NCI-H1694 treated with DMSO at 0.1 percent for 48 hours (cell line): ENCODE data around the gene PLET1.

Experiments used
- DNase-seq: peaks from one replicate; lab custom pipeline; 2025; lab: John Stamatoyannopoulos, UW

PLET1 gene, protein sequence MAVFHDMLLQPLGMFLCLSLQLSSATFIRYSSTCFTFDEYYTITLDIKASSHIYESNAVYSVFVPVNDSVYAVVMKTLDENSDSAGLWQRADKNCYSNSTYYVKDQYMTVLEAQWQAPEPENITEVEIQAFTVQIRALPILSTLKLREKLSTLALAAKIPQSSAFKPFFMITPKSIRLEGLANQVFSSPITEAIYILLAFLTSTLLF

DNA sequence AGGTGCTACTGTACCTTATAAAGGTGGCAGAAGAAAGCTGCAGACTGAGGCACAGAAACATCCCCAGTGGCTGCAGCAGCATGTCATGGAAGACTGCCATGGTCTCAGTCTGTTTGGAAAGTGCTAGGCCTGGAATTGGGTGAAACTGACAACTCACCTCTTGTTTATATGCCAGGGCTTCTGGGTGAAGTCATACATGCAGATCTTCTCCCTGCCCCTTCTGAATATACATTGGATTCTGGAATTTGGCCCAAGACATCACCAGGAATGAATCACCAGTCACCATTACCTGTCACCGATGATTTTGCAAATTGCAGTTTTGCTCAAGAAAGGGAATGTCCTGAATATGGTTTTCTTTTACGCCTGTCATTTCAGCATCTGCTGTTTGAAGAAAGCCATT lies at the start of gene PLET1:
Gene PLET1 (minus strand): TSS at position 371 of the 400 bp plus-strand sequence. CDS start 271 bp downstream, at position 100.
- no peak for DNase-seq

DNA sequence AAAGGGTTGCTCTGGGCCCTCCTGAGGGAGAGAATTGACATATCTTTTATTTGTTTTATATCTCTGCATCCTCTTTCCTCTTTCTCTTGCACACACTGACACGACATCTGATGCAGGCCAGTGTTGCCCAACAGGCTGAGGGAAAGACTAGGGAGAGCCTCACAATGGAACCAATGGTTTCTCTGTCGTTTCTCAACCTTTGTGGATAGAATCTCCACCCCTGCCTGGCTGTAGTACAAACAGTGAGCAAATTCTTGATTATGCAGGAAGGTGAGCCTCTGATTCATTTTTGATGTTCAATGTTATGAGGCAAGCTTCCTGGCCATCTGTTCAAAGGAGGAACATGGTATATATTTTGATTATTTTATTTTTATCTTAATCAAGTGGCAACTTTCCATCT lies 49.8 kb upstream of the PLET1 start:
- no peak for DNase-seq

DNA sequence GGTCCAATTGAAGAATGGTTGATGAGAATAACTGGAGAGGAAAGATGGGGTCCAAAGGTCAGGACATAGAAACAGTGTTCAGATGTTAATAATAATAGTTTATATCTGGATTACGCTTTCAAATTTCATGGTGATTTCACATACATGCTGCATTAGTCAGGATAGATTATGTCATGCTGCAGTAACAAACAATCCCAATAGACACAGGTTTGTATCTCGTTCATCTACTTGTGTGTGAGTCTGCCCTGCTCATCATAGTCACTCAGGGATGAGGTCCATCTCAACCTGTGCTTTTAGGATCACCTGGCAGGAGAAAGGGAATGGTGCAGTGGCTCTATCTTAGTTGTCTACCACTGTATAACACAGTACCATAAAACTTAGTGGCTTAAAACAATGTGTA lies 48.0 kb upstream of the PLET1 start:
- DNase-seq: no peak

DNA sequence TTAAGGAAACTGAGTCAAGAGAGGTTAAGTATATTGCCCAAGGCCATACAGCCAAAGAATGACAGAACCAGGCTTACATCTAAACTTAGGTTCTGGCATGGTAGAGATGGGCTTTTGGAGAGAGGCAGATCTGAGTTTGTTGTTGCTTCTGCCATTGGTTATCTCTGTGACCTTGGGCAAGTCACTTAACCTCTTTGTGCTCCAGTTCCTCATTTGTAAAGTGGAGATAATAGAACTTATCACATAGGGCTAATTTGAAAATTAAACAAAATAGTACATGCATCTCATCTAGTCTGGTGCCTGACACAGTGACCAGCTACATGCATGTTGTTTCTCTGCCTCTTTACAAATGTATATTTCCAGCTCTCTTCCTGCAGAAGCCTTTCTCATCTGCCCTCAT lies 47.0 kb upstream of the PLET1 start:
- no peak for DNase-seq

DNA sequence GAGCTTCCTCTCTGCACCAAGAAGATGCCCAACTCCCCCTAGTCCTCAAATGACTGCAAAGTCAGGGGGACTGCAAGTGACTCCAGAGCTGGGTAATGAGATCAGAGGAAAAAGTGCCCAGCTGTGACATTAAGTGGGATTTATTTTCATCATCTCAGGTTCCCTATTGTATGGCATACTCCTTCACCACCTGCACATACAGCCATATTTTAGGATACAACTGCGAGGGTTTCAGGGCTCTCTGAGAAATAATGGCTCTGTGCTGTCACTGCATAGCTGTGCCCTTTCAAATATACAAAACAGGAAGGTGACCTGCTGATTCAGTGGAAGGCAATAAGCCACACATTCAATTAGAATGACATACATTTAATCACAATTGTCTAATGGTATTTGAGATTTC lies 45.6 kb upstream of the PLET1 start:
- no peak for DNase-seq

DNA sequence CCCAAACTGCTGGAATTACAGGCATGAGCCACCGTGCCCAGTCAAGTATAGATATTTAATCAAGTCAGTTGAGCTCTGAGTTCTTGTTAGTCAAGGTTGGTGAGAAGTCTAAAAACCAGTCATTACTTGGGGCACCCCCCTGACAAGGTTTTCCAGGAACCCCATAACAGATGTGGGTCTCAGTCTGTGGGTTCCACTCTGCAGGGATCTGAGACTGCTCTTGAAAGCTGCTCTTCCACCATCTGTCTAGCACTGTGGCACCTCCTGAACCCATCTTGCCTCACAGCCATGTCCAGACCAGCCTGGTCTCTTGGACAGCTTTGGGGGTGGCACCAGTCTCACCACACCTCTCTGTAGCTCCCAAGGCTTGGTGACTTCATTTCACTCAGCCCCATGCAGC lies 44.3 kb upstream of the PLET1 start:
- DNase-seq: no peak

DNA sequence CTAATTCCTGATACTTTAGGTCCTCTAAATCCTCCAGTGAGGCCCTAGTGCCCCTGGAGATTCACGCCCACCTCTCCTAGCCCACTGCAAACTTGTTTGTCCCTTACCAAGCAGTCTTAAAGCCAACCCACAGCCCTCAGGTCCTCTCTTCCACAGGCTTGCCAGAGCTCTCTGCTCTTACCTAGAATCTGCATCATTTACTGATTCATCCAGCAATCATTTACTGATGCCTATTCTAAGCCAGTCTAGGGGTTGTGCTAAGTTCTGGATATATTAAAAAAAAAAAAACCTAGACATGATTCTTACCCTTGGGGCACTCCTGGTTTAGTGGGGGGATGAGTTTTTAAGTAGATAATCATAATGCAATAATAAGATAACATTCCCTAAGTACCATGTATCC lies 43.0 kb upstream of the PLET1 start:
- no peak for DNase-seq

DNA sequence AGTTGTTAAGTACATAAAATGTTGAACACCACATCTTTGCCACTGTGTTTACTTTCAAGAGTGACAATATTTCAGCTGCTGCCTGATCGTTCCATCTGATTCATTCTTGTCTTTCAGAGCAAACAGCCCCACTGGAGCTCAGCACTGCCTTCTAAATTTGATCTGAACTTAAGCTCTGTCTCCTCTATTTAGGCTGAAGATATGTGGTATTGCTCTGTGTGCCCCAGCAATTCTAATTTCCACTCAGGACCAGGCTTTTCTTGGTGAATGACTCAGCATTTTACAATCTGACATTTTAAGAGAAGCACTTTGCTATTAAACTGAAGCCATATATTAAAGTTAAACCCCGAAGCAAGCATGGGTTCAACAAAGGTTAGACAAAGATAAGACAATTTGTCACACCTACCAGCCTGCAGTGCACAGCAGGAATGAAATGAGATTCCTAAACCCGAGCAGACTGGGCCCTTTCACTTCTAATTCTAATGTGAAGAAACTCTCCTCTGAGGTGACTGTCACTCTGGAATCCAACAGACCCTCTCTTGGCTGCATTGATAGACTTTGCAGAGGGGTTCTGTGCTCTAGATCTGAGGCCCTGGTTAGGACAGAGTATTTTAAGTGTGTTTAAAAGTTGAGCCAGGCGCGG lies 41.7 kb upstream of the PLET1 start:
- no peak for DNase-seq

DNA sequence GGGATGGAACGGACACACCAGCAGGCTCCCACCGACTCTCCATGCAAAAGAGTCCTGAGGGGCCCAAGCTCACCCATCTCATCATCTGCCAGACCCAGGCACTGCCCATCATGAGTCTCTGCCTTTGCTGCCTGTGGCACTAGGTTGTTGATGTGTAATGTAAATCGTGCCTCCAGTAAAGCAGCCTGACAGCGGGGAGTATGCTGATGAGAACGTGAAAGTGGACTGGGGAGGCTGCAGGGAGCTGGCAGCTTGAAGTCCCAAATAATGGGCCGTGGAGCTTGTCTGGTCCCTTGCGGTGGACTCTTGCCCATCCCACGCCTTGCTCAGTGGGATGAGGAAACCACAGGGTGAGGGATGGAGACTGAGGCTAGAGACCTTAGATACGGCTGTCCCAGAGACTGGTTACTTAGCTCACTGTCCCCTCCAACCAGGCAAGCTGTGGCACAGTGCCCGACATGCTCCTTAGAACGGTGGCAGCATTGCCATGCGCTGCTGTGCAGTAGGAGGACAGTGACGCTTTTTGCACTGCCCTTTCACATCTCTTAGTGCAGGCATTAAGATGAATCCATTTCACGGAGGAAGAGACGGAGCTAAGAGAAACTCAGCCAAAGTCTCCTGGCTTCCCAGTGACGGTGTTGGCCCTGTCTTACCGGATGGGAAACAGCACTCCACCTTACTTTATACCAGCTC lies 39.6 kb upstream of the PLET1 start:
- no peak for DNase-seq

DNA sequence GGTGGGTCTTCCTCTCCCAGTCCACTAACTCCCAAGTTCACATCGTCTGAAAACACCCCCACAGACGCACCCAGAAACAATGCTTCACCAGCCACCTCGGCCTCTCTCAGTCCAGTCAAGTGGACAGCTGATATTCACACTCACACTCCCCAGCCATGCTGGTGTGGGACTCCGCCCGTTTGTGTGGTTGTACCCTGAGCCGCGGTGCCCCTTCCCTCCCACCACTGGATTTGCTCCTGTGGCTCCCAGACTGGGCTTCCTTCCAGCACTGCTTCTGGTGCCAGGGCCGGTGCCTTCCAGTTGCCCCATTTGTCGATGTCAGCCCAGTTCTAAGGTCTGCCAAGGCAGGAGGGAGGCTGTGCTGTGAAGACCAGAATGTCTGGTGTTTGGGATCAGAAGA lies 37.9 kb upstream of the PLET1 start:
- DNase-seq: no peak

DNA sequence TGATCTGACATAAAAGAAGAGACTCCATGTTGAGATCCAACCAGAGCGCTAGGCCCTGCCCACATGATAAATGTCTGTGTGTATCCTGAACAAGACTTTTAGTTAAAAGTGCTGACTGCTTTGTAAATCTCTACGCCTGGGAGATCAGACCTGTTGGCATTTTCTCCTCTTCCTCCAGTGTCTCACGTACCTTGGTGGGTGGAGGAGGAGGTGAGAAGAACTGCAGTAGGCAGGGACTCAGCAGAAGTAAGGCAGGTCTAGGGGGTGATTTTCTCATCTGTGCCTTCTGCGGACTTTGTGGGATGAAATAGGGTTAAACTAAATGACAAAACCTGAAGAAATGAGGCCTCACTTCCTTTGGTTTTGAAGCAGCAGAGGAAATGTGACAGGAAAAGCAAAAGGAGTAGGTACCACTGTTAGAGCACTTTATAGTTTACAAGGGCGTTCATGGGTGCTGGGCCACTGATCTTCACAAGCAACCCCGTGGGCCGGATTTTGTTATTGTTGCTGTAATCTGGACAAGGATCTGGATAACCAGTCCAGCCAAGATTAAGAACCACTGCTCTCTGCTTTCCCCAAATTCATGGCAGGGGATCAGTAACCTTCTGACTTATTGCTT lies 36.7 kb upstream of the PLET1 start:
- DNase-seq: no peak

DNA sequence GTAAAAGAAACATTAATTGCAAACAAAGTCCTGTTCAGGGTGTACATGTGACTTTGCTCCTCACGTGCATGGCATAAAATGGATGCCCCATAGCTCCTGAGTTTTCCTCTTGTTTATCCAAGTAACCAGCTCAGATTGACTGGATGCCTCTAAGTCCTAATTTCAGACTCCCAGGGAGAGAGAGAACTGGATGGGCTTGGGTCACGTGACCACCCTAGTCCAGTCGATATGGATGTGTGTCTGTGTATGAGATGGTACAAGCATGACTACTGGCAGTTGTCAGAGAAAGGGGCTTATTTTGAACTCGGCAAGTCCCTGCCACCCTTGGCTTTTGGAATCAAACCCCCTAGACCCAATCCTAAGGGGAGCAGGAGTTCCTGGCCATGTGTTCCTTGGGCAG lies 35.4 kb upstream of the PLET1 start:
- no peak for DNase-seq

DNA sequence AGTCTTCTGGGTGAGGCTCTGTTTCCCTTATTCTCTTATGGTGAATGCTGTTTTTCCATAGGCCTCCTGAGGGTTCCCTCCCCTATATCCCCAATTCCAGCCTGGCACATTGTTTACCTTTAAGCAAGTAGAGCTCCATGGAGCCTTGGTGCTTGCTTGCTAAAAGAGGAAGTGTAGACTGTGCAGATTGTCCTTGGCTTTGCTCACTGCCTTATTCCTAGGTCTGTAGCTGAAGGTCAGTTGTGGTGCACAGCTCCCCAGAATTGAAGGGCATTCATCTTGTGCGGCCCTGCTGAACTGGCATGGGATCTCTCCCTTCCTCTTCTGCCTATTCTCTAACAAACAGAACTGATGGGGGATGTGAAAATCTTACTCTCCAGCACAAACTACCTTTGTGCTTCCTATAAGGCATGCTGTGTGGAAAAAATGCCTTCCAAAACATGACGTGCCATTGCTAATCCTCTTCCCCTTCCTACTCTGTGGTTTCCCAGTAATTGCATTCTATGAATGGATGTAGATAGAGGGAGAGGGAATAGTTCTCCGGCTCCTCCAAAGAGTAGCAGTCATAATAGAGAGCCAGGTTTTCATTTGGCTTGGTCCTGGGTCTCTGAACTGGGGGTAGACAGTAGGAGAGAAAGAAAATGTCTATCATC lies 34.2 kb upstream of the PLET1 start:
- no peak for DNase-seq

DNA sequence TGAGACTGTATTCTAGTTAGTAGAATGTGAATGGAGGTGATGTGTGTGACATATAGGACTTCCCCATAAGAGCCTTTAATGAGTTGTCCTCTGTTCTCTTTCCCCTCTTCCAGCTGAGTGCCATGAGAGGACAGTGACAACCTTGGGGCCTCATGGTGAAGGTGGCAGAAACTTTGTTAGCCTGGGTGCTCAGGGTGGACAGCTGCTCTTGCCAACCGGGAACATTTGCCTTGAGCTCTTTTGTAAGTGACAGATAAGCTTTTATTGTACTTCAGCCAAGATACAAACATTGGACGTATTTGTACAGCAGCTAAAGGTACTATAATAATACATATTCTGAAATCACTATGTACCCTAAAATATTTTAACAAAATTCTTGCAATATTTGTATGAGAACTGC lies 33.0 kb upstream of the PLET1 start:
- DNase-seq: no peak

DNA sequence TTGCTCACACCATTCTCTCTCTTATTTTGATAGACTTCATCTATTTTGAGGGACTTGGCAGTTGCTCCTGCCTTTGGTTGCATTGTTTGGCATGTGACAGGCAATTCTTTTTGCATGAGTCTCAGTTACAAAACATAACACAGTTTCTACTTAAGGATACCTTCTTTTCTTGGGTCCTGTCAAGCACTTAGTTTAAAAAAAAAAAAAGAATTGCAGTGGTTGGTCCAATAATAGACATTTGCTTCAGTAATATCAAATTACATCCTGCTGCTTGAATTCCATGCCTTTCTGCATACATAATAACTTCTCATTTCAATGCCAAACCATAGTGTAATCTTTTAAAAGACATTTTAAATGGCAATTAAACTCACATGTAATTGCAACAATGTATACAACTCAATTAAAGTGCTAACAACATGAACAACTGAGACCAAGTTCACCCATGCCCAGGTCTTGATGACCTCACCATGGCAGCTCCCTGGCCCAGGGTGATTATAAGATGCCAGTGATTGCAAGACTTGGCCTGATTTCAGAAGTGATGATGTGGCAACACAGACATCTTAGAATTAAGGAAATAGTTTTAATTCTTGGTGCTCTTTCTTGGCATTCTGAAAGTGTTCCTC lies 32.2 kb upstream of the PLET1 start:
- DNase-seq: no peak

DNA sequence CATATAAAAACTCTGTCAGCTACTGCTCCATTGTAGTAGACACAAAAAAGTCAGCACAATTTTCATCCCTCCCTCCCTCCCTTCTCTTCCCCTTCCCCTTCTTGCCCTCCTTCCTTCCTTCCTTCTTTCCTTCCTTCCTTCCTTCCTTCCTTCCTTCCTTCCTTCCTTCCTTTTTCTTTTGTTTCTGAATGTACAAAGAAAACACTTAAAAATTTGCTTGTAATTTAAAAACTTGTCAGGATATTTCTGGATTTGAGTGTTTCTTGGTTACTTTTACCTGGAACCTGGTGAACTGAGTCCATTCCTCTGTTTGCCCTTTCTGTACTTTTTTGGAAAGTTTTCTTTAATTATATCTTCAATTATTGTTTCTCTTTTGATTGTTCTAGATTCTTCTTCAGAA lies 31.5 kb upstream of the PLET1 start:
- DNase-seq: no peak

DNA sequence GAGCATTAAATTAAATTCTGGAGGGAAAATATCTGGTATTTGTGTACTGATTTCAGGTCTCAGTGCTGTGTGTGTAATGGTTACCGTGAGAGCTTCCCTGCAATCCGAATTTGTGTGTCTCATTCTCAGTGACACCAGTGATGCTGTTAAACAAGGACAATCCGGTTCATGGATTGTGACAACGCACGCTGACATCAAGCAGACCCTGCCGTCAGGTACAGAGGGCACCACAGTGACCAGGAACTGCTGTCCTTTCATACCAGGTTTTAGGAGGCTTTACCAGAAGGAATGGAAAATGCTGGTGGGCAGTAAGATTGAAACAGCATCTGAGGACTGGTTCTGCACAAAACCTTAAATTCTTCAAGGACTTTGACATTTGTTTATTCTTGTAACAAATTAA lies 30.5 kb upstream of the PLET1 start:
- no peak for DNase-seq

DNA sequence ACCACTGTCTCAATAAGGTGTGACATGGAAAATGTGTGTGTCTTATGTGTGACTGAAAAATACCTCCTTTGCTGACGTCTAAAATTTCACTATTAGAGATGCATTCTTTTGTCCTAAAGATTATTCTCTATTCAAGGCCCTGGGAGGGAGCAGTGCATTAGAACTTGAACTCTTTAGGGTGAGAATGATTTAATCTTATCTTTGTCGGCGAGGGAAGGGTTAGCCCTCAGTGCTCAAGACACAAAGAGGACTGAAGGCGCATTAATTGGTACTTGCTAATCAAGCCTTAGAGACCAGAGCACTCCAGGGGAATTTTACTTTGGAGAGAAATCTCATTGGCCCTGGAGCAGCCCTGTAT lies 29.8 kb upstream of the PLET1 start:
- DNase-seq: no peak

DNA sequence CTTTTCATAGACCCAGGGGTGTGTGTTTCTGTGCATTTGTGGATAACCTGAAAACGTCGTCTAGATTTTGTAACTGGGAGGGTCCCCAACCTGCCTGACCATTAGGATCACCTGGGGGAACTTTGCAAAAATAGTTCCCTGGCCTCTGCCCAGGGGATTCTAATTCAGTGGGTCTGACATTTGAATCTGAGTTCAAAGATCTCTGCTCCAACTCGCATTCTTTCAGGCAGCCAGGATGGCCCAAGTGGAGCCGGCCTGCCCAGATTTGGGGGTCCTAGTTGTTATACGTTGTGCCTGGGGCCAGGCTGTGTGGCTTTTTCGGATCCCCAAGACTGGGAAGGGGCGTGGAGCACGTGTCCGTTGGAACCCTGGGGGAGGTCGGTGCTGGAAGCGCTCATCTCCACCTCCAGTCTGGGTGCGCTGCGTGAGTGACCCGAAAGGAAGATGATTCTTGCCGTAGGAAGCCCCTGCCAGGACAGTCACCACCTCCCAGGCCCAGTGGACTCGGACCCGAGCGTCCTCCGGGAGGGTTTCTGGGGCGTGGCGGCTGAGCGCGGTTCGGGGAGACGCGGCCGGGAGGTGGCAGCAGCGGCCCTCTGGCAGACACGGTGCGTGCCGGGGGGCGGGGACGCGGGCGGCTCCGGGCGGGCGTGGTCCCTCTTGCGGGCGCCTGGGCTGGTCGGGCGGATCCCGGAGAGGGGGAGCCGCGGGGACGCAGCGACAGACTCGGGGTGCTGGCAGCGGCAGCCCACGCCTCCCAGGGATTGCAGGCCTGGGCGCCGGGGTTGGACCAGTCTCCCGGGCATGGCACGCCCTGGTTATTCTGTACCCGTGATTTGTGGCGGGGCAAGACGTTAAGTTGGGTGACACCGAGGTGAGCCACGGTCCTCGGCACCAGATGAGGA lies 29.2 kb upstream of the PLET1 start:
- no peak for DNase-seq

DNA sequence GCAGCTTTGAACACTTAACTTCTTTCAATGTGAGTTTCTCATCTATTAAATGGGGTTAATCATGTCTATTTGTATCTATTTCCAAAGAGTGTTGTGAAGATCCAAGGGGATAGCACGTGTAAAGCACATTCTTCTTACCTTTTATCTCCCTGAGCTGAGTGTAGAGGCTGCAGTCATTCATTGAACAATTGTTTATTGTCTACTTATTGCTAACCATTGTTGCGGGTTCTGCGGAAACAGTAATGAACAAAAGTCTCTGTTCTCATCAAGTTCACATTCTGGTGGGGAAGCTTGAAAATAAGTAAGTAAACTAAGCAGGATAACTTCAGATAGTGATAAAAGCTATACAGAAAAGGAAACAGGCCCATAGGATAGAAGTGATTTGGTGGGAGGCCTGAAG lies 27.4 kb upstream of the PLET1 start:
- DNase-seq: no peak

DNA sequence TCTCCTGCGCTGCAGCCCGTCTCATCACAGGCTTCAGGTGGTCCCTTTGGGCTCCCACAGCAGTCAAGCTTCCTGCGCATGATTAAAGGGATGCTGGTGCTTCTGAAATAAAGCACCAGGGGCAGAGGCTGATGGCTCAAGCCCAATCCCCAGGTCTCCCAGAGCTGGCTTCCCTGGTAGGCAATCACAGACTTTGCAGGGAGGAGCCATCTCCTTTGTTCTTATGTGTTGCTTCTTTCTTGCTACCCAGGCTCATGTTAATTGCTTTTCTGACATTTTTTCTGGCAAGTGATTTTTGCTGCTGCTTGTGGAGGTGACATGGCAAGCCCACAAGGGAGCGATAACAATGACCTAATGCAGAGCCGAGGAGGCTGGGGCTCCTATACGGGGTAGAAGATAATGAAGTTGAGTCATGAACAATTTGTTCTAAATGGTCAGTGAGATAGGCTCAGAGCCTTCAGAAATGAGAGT lies 25.2 kb upstream of the PLET1 start:
- no peak for DNase-seq
